ENCODE measurements around the gene SLIT1. TPM values are rescaled to one million over a fixed set of nuclear protein-coding genes. Genes with fewer than 3 reads are reported as not detected.

SLIT1 gene
- total RNA-seq, 1 donor from 2014 or later, result not detected

DNA sequence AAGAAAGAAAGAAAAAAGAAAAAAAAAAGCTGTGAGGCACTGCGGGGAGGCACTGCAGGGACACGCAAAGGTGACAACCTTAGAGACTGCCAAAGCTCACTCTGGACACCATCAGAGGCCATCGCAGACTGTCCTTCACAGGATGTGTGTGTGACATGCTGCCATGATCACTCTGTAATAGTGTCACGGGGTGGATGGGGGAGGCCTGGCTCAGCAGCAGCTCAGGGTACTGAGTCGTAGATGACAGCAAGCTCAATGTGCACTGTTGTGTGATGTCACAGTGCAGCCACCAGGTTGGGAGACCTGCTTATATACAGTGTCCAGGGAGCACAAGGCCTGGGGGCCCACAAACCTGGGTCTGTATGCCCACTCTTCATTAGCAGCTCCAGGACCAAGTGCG, 83.3 kb downstream of the SLIT1 start:
- TF ChIP-seq CTCF (IDR thresholded peaks at IDR 0.05), result no peak
- Histone ChIP-seq H3K36me3 (no peaks in the 10 kb centered on the region), H3K4me1 (no peaks in the 10 kb centered on the region), H3K27me3 (no peaks in the 10 kb centered on the region), H3K4me3 (no peak overlapping the region), H3K9me3 (no peaks in the 10 kb centered on the region), H3K27ac (no peak overlapping the region)
- DNase-seq (ENCODE audit: low spot score in 2 of 2), result no peak
- intact Hi-C loops (cut with DNase I), result no loop called here

DNA sequence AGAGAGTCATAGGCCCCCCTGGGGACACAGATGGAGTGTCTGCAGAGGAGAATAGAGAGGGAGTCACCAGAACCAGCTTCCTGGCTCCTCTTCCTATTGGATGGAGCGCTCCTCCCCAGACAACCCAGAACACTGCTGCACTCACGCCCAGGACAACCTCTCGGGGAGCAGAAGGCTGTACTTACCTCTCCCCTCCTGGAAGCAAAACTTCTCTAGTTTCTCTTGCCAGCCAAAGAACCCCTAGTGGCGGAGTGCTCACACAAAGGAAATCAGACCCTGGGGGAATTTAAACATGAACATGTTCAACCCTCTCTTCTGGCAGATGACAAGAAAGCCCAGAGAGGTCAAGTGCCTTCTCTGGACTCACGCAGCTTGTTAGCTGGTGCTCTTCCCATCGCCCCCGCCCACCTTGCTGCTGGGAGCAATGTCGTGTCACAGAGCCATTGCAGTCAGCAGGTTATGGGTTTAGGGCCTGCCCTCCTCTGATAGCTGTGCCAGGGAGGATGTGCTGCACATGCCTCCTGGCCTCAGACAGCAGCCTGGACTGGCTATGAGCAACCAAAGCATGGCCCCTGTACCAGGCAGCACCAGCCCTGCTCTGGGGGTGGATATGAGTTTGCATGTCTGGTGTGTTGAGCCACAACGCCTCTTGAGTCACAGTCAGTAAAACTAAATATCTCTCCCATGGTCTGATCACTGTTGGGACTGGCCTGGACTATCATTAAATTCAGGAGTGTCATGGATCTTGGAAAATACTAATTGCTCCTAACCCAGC, 84.4 kb downstream of the SLIT1 start:
- TF ChIP-seq CTCF (IDR thresholded peaks at IDR 0.05), result no peak
- Histone ChIP-seq H3K9me3 (no peaks in the 10 kb centered on the region), H3K27me3 (no peaks in the 10 kb centered on the region), H3K36me3 (no peaks in the 10 kb centered on the region), H3K4me1 (peaks cover 0 to 2% of the 10 kb centered on the region in 2 donors), H3K27ac (no peak overlapping the region), H3K4me3 (no peak overlapping the region)
- intact Hi-C loops (cut with DNase I), result no loop called here
- DNase-seq (ENCODE audit: low spot score in 2 of 2), result no peak

DNA sequence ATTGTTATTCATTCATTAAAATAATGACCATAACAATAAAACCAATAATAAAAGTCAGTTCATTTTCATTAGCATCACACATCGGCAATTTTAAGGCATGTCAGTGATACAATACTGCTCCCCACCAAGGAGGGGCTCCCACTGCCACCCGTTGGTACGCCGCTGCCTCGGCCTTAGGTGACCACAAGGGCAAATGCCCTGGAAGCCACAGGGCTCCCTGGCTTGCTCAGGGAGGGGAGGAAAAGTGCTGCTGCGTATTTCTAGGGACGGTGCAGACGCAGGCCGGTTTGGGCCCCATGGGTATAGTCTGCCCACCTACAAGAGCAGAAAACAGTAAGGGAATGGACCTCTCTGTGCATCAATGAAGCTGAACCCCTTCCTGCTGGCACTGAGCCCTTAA, 85.1 kb downstream of the SLIT1 start:
- no peak for DNase-seq (ENCODE audit: low spot score in 2 of 2)
- H3K36me3 ChIP-seq, result no peaks in the 10 kb centered on the region
- H3K27me3 ChIP-seq, result no peaks in the 10 kb centered on the region
- H3K4me1 ChIP-seq, result peaks cover 0 to 3% of the 10 kb centered on the region in 2 donors
- intact Hi-C loops (cut with DNase I), result no loop called here
- no peak overlapping the region for H3K27ac ChIP-seq
- no peak for TF ChIP-seq CTCF (IDR thresholded peaks at IDR 0.05)
- no peak overlapping the region for H3K4me3 ChIP-seq
- no peaks in the 10 kb centered on the region for H3K9me3 ChIP-seq

DNA sequence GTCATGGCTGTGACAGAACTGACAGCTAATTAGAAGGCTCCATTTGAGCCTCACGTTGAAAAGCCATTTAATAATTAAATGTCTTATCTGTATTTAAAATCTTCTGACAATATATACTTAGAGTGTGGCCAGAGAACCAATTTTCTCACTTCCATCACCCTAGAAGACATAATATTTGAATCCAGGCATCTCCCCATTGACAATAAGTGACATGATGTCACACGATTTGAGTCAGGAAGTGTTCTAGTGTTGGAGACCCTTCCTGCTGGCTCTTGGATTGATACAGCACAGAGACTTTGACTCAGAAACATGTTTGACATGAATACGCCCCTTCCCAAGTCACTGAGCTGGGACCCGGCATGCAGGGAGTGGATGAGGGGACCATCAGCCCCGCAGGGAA, 85.9 kb downstream of the SLIT1 start:
- intact Hi-C loops (cut with DNase I), result no loop called here
- Histone ChIP-seq H3K9me3 (no peaks in the 10 kb centered on the region), H3K4me3 (no peak overlapping the region), H3K4me1 (peaks cover 0 to 3% of the 10 kb centered on the region in 2 donors), H3K27ac (no peak overlapping the region), H3K27me3 (no peaks in the 10 kb centered on the region), H3K36me3 (no peaks in the 10 kb centered on the region)
- DNase-seq (ENCODE audit: low spot score in 2 of 2), result no peak
- no peak for TF ChIP-seq CTCF (IDR thresholded peaks at IDR 0.05)

GRCh38 chr10:97099089-97099488, 86.7 kb downstream of the SLIT1 start:
- no peak for TF ChIP-seq CTCF (IDR thresholded peaks at IDR 0.05)
- Histone ChIP-seq H3K27me3 (no peaks in the 10 kb centered on the region), H3K4me1 (peaks cover 0 to 3% of the 10 kb centered on the region in 2 donors), H3K9me3 (no peaks in the 10 kb centered on the region), H3K4me3 (no peak overlapping the region), H3K27ac (no peak overlapping the region), H3K36me3 (no peaks in the 10 kb centered on the region)
- intact Hi-C loops (cut with DNase I), result no loop called here
- no peak for DNase-seq (ENCODE audit: low spot score in 2 of 2)

DNA sequence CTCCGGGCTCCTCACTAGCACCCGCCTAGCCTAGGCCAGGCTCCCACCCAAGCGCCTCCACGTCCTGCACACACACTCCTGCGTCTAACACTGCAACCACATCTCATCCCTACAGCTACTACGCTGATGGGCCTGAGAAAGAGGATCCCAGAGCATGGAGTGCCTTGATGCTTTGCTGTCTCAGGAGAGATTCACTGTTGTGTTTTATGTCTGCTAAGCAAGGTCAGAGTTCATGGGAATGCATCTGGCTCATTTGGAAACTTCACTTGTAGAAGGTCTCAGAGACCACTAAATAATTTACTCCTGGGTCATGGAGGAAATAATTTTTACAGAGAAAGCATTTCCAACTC, 88.7 kb downstream of the SLIT1 start:
- no peaks in the 10 kb centered on the region for H3K9me3 ChIP-seq
- no peak for DNase-seq (ENCODE audit: low spot score in 2 of 2)
- no peak for TF ChIP-seq CTCF (IDR thresholded peaks at IDR 0.05)
- no peak overlapping the region for H3K4me3 ChIP-seq
- H3K27ac ChIP-seq, result no peak overlapping the region
- peaks cover 0 to 3% of the 10 kb centered on the region in 2 donors for H3K4me1 ChIP-seq
- intact Hi-C loops (cut with DNase I), result no loop called here
- H3K36me3 ChIP-seq, result no peaks in the 10 kb centered on the region
- no peaks in the 10 kb centered on the region for H3K27me3 ChIP-seq
